ENCODE data around the gene POMGNT1.

Gene POMGNT1

DNA sequence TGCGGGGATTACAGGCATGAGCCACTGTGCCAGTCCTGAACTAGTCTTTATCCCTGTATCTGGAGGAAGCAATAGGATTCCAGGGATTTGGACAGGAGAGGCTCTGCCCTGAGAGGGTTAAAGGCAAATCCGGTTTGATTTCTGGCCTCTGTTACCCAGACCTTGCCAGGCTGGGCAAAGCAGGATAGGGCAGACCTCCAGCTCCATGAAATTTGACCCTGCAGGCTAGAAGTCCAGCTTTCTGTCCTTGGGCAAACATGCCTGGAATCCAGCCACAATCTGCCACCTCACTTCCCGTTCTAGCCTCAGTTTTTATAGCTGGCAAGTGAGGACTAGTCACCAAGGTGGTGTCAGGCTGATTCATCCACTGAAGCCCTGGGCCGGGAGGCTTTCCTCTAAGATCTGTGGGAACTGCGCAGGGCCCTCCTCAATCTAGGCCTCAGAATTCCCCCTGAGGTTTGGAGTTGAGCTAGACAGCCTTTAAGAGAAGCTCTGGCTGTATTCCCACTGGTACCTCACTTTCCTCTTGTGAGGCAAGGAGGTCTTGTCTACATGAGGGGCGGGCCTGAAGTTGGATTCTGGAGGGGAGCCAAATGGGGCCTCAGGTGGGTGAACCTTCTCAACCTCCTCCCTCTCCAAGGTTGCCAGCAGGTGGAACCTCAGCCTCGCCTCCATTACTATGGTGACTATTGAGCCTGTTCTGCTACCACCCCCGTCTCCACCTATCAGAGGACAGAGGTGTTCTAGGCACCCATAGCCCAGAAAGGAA, 15.0 kb downstream of the POMGNT1 start:
- DNase-seq (ENCODE audit: low read depth) = no peak

DNA sequence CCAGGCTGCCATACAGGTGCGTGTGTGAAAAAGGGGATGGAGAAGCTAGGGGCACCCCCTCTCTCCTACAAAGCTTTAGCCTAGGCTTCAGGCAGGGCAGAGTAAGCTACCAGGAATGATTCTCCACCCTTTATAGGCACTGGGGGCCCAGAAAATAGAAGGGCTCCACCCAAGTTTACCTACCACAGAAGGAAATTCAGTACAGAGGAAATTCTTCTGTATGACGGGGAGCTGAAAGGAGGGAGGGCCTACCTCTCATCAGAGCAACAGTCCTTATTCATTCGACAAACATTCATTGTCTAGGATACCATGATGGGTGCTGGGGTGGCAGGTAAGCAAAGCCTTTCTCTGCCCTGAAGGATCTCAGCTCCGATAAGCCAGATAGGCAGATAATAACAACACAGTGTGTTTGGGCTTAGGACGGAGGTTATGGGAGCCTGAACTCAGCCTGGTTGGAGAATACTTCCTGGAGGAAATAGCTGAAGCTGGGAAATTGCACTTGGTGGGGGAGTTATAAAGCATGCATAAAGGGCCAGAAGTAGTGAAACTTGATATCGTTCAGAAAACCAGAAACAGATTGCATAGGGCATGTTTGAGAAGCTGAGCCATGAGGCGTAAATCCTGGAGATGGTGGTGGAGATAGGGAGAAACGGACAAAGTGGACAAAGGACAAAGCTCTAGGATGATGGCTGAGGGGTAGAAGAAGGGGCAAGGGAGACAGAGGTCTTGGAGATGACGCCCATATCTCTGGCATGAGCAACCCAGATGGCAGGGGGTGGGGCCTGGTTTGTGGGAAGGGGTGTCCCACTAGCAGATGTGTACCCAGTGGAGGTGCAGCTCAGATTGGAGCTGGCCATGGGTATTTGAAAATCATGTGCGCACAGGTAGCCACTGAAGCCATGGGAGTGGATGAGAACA, 16.6 kb downstream of the POMGNT1 start:
- no peak for DNase-seq (ENCODE audit: low read depth)

DNA sequence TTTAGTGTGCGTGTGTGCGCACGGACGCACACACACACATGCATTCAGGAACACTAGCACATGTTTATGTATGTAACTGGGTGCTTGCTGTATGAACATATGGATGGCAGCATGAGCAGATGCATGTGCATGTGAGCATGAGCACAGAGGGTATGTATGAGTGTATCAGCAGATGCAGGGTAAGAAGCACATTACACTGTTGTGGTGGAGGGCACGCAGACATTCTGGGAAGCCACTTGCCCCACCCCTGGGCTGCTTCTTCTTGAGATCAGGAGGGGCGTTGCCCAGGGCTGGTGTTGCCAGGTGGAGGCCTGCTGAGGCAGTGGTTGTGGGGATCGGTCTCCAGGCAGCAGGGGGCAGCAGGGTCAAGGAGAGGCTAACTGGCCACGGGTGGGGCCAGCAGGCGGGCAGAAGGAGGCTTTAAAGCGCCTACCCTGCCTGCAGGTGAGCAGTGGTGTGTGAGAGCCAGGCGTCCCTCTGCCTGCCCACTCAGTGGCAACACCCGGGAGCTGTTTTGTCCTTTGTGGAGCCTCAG, 18.1 kb downstream of the POMGNT1 start:
- DNase-seq (ENCODE audit: low read depth) = no peak

DNA sequence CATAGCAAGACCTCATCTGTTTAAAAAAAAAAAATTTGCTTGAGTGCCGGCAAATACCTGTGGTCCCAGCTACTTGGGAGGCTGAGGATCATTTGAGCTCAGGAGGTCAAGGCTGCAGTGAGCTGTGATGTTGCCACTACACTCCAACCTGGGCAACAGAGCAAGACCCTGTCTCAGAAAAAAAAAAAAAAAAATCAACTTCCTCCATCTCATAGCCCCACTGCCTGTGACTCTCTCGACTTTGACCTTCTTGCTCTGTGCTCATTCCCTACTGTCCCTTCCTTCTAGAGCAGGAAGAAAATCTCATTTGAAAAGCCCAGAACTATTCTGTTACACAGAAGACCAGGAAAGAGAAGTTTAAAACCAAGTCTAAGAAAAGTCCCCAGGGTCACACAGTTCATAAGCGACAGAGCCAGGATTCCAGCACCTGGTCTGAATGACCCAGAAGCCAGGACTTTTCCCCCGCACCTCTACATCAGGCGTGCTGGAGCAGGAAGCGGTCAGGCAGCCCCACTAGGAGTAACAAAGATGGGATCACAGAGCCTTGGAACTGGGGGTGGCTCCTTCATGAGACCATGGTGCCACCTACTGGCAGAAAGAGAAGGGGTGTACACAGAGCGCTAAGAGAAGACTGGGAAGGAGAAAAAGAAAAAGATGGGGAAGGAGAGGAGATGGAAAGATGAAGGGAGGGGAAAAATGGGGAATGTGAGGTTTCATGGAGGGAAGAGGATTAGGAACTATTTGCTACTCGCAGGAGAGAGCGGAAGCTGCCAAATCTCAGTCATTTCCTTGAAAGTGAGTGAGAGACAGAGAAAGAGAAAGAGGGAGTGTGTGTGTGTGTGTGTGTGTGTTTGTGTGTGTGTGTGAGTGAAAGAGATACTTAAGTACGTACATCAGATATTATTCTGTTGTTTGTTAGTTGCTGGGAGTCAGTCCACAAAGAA, 18.8 kb downstream of the POMGNT1 start:
- peak; percentile 37 for DNase-seq (ENCODE audit: low read depth)

DNA sequence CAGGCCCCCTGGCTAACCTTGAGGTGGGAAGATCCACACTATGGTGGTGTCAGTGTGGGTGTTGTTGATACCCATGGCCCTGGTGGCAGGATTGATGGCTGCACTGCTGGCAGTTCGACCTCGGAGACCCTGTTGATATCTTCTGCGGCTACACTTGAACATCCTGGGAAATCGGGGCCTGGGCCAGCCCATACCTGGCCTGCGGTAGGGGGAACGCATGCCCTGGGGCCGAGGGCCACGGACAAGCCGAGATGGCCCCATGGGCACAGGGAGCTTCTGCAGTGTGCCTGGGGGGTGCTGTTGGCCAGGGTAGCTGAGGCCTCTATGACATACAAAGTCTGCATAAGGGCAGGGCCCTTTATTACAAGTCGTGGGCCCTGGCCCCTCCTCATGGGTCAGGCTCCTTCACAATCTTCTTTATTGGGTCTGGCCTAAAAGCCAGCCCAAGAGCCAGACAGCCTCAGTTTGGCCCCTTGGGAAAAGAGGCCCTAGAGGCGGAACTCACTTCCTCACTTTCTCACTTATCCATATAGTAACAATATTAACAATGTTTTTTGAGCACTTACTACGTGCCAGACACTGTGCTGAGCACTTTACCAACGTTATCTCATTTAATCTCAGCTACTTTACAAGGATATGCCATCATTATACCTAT, 21.9 kb downstream of the POMGNT1 start, which contains the start of gene P3R3URF:
Gene P3R3URF (minus strand): TSS at position 278 of the 655 bp plus-strand sequence. CDS start 17 bp downstream, at position 261.
- no peak for DNase-seq (ENCODE audit: low read depth)

DNA sequence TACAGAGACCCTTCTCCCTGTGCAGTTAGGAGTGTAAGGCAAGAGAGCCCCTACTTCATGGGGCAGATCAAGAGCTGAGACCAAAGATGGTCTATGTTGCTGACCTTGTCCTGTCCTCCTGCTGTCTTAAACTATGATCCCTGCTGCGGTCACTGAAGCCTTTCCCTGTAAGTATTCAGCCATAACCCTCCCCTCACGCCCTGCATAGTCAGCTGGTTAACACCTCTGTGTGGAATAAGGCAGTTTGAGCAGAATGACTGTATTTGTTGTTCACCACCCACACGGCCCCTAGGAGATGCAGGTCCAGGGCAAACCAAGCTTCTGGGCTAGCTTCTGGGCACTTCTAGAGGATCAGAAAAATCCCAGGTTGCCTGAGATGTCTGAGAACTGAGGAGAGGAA, 23.0 kb downstream of the POMGNT1 start:
- no peak for DNase-seq (ENCODE audit: low read depth)

DNA sequence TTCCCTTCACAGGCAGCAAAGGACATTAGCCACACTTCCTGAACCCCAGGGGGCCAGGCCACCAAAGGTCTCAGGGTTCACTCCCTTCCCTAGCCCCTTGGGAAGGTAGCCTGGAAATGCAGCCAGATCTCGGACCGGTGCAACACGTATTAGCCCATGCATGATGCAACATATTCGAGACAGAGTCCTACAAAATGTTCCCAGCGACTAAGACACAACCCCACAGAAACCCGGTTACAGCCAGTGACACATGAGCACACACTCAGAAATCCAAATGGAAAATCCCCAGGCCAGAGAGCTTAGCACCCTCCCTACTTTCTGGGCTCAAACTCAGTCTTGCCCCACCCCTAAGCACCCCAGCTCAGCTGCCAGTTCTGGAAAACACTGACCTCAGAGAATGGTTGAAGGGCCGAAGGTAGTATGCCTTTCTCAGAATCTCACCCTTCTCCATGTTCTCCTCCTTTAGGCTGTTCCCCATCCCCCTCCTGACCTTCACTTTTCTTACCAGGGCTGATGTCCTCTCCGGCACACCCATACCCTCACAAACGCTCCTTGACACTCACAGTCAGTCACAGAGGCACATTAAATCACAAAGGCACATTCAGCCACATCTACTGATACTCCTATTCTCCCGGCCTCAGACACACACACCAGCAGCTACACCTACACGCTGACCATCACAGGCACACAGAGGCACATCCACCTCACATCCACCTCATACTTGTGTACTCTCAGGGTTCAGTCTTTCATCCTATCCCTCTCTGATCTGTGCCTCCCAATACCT, 23.6 kb downstream of the POMGNT1 start, which contains the start of gene TSPAN1:
Gene TSPAN1 (plus strand): TSS at position 640 of the 784 bp plus-strand sequence. CDS start 6,021 bp downstream, outside the sequence.
- DNase-seq (ENCODE audit: low read depth) = no peak

DNA sequence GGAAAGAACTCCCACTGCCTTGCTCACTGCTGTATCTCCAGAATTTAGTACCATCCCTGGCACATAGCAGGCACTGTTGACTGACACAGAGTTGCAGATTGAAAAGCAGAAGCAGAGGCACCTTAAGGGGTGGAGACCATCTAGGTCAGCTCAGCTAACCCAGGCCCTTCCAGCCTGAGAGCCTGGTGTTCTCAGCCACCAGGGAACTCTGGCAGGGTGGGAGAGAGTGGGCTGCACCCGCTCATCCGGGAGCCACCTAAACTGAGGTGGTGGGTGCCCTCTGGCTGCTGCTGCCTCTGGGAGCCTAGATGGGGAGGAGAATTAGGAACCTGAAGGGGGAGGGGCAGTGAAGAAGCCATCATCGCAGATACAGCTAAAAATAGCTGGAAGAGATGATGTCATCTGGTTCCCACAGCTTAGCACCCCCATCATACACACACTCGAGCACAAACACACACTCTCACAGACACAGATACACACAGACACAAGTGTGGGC, 24.8 kb downstream of the POMGNT1 start:
- DNase-seq (ENCODE audit: low read depth) = no peak

DNA sequence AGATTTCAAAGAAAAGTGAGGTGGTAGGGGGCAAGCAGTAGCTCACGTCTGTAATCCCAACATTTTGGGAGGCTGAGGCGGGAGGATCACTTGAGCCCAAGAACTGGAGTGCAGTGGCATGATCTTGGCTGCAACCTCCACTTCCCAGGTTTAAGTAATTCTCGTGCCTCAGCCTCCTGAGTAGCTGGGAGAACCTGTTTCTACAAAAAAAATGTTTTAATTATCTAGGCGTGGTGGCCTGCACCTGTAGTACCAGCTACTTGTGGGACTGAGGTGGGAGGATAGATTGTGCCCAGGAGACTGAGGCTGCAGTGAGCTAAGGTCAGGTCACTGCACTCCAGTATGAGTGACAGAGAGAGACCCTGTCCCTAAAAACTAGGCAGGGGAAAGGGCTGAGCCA, 25.9 kb downstream of the POMGNT1 start:
- no peak for DNase-seq (ENCODE audit: low read depth)

DNA sequence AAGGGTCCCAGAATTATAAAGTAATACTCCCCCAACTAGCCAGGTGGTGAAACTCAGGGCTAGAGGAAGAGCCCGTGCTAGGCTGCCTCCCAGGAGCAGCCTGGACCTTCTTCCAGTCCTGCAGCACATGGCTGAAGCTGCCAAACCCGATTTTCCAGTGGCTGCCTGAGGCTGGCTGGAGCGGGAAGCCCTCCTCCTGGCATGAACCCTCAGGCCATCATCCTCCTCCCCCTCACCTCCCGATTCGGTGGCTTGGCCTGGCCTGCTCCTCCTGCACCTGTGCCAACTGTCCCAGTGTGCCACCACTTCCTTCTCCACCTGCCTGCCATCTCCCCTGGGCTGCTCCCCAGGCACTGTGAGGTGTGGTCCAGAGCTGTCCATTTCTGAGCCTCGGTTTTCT, 26.4 kb downstream of the POMGNT1 start:
- DNase-seq (ENCODE audit: low read depth) = no peak

DNA sequence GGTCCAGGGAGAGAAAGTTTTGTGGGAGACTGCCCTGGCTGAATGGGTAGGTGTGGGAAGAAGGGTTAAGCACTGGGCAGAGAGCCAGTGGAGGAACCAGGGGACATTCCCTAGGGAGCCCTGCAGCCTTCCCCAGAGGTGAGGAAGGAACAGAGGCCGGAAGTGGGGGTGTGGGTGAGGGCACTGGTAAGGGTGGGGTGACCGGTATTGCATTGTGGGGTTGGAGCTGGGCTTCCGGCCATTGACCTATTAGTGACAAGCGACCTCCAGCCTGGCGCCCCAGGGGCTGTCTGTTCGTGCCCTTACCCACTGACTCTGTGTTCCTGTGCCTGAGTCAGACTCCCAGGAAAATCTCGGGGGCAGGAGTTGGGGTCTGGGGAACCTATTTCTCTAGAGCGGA, 26.9 kb downstream of the POMGNT1 start:
- DNase-seq (ENCODE audit: low read depth) = no peak

DNA sequence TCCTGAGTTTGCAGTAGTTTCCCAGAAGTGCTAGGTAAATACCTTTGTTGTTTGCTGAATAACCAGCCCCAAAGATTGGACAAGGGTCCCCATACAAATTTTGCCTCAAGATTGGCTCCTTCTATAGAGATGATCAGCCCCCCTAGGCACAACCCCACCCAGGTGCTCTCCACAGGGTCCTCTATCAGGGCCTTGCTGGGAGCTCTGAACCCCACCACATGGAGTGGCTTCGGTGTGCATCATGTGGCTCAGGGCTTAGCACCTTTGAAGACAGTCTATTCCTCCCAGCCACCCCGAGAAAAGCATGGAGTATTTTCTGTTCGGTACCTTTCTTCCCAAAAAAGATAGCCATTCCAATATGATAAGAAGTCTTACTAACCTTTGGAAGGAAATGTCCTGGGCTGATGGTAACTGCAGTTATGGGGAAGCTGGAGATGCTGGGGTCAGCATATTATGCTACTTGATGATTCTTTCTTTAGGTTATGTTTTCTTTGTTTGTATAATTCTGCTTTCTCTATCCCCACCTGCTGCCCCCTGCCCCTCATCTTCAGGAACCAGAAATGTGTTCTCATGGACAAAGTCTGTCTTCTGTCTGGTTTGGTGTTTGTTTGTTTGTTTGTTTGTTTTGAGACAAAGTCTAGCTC, 28.3 kb downstream of the POMGNT1 start:
- DNase-seq (ENCODE audit: low read depth) = no peak

DNA sequence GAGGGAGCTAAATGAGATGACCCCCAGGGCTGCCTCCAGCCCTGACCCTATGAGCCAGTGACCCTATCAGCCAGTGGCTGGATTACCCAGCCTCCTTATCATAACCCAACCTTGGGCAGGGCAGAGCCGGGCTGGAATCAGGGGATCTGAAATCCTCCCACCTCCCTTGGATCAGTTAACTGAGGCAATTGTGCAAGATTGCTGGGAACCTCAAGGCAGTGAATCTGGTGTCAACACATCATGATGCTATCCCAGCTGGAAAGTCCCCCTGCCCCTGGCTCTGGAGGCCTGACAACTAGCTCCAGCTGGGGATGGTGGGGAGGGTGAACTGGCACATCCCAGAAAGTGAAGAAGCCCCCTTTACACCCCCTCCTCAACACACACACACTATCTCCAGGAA, 29.8 kb downstream of the POMGNT1 start:
- no peak for DNase-seq (ENCODE audit: low read depth)

DNA sequence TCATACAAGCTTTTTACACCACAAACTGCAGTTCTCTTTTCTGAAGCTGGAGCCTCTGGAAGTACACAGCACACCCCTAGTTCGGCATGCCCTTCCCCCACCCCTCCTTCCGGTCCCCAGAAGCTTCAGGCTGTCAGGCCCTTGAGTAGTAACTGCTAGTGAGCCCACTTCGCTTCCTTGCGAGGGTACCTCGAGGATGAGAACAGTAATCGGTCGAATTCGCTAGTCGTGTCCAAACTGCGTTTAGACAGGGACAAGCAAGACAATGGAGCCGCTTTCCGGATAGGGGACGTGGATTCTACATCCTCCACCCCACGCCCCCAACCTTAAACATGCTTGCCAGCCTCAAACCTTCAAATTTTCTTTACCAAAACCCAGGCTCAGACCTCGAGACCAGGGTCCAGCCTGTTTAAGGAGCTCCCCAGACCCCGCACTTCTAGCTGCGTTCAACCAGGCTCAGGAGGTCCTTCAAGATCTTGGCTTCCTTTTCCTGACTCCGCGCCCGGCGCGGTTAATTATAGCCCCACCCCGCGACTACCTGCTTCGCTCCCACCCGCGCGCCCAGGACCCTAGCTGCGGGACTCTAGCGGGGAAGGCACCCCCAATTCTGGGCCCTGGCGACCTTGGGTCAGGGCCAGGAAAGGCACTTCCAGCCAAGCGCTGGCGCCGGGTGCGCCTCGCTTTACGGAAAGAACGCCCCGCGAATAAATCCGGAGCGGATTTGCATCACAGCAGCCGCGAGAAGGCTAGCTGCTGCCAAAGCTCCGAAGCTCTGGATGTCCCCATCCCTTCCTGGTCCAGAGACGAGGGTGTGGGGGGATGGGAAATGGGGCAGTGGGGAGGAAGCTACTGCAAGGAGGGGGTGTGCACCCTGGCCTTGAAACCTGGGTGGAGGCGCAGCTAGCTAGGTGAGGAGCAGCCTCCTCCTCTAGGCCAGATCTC, 31.4 kb downstream of the POMGNT1 start:
- no peak for DNase-seq (ENCODE audit: low read depth)

DNA sequence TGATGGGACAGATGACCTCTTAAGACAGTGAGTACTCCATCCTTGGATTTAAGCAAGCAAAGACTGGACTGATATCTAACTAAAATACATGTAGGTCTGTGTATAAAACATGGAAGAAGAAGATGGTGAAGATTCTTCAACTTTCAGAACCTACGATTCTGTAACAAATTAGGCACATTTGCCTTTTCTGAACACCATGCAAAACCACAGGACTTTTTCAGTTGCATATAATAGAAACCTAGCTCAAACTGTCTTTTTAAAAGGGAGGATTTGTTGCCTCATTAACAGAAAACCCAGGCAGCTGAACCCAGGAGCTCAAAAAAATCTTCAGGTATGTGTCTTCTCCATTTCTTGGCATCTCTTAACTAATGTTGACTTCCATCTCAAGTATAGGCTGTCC, 38.0 kb downstream of the POMGNT1 start:
- DNase-seq (ENCODE audit: low read depth) = no peak

DNA sequence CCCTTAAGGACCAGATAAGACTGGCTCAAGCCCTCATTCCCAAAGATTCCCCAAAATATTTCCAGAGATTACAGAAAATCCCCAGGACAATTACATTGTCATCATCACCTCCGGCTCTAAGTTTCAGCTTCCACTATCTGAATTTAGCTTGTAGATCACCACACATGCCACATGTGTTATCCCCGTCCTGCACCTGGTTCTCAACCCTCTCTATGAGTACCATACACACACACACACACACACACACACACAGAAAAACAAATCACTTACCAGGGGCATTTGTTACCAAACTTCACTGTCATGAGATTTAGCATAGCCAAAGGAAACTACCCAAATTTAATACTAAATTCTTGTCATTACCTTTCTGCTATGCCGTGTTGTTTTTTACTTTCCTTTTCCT, 38.7 kb downstream of the POMGNT1 start:
- no peak for DNase-seq (ENCODE audit: low read depth)

DNA sequence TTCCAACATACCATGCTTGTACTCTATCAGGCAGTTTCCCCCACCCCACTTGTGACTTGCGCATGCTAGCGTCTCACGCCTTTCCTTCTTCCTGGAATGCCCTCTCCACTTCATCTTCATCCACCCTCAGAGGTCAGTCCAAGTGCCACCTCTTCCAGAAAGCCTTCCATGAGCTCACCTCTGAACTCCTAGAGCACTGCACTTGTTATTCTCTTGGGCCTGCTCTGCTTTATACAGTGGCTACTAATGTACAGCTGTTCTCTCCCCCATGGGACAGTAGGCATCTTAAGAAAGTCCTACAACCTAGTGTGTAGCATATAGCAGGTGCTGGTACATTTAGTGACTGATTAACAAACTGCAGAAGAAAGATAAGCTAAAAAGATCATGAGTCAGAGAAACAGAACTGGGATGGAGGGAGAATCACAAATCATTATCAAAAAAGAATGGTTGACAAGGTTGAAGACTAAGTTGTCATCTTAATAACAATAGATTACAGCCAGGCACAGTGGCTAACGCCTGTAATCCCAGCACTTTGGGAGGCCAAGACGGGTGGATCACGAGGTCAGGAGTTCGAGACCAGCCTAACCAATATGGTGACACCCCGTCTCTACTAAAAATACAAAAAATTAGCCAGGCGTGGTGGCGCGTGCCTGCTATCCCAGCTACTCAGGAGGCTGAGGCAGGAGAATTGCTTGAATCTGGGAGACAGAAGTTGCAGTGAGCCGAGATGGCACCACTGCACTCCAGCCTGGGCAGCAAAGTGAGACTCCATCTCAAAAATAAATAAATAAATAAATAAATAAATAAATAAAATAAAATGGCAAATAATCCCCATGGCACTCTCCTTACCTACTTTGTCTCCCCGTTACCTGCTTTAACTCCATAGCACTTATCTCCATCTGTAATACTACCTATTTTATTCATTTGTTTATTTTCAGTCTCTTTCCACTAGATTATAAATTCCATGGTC, 39.6 kb downstream of the POMGNT1 start:
- no peak for DNase-seq (ENCODE audit: low read depth)

All from activated T-cell treated with anti-CD3 and anti-CD28 coated beads for 48 hours (primary cell).